ENCODE results near the gene DPEP2NB. TPM values are rescaled to one million over a fixed set of nuclear protein-coding genes. Genes with fewer than 3 reads are reported as not detected.
"Not testable (repeated sequence)": the region's sequence is repeated elsewhere in the genome, so short reads cannot be mapped to it uniquely, and the experiment has no call there.

Gene DPEP2NB
- polyA plus RNA-seq, 1 donor = not detected

DNA sequence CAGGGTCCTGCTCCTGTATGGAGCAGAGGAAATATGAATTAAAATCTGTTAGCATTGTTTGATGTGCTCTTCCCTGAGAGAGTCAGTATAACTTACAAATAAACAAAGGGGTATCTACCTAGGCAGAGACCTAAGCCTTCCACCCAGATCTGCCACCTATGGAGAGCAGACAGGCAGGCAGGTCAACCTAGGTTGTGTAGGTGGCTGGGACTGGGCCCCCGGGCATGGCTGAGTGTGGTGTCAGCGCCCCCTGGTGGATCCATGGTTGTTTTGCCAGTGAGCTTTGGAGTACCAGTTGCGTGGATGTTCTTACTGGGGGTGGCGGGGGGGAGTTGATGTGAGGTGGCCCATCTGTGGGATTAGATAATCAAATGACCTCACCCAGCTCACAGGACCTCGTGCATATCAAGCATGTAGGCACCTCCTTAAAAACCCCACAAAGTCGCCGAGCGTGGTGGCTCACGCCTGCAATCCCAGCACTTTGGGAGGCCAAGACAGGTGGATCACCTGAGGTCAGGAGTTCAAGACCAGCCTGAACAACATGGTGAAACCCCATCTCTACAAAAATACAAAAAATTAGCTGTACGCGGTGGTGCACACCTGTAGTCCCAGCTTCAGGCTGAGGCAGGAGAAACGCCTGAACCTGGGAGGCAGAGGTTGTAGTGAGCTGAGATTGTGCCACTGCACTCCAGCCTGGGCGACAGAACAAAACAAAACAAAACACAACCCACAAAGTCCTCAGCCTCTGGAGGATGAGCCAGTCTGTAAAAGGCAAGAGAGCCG, 25.0 kb upstream of the DPEP2NB start:
- no peak overlapping the region for H3K4me3 ChIP-seq (ENCODE audit: low read length)
- H3K27me3 ChIP-seq (ENCODE audit: control insufficient read depth, insufficient read depth, low read length) = no peaks in the 10 kb centered on the region
- H3K4me1 ChIP-seq (ENCODE audit: control insufficient read depth, insufficient read depth, low read length) = no peaks in the 10 kb centered on the region
- no peak overlapping the region for H3K27ac ChIP-seq (ENCODE audit: low read length)
- WGBS (ENCODE audit: insufficient coverage, low lambda C conversion rate) = no CpG with 5 or more reads among the region's 14 CpGs
- DNase-seq = peak; percentile 54 to 67
- H3K36me3 ChIP-seq (ENCODE audit: control insufficient read depth, insufficient read depth, low read length) = peaks cover 10% of the 10 kb centered on the region
- H3K9me3 ChIP-seq (ENCODE audit: control insufficient read depth, low read depth, low read length) = no peaks in the 10 kb centered on the region

DNA sequence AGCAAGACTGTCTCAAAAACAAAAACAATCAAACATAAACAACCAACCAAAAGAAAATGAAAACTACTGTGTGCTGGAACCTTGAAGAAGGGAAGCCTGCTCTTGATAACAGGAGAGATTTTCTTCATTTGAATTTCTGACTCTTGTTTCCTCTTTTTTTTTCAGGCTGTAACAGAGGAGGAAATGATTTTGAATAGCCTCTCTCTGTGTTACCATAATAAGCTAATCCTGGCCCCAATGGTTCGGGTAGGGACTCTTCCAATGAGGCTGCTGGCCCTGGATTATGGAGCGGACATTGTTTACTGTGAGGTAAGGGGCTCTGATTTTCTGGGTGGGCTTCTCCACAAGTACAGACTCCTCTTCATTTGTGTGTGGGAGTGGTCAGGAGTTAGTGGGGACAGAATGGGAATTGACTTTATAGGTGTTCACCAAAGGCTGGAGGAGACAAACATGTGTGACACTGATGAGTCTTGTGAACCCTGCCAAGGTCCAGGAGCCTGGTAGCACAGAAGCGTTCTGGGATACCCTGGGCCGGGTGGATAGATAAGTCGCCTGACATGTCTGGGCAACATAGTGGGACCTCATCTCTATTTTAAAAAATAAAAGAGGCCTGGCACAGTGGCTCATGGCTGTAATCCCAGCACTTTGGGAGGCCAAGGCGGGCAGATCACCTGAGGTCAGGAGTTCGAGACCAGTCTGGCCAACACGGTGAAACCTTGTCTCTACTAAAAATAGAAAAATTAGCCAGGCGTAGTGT, 22.3 kb upstream of the DPEP2NB start:
- DNase-seq = no peak
- H3K27me3 ChIP-seq (ENCODE audit: control insufficient read depth, insufficient read depth, low read length) = no peaks in the 10 kb centered on the region
- no peak overlapping the region for H3K27ac ChIP-seq (ENCODE audit: low read length)
- H3K4me1 ChIP-seq (ENCODE audit: control insufficient read depth, insufficient read depth, low read length) = no peaks in the 10 kb centered on the region
- H3K9me3 ChIP-seq (ENCODE audit: control insufficient read depth, low read depth, low read length) = no peaks in the 10 kb centered on the region
- no peak overlapping the region for H3K4me3 ChIP-seq (ENCODE audit: low read length)
- H3K36me3 ChIP-seq (ENCODE audit: control insufficient read depth, insufficient read depth, low read length) = peaks cover 7% of the 10 kb centered on the region
- no CpG with 5 or more reads among the region's 9 CpGs for WGBS (ENCODE audit: insufficient coverage, low lambda C conversion rate)

DNA sequence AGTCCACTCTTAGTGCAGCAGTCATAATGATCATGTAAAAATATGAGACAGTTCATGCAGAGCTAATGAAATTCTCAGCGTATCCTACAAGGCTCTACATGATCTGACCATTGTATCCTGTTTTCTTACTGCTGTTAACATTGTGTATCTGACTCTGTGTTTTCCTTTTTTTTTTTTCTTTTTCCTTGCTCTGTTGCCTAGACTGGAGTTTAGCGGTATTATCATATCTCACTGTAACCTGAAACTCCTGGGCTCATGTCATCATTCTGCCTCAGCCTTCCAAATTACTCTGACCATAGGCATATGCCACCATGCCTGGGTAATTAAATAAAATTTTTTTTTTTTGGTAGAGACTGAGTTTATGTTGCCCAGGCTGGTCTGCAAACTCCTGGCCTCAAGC, 19.5 kb upstream of the DPEP2NB start:
- H3K36me3 ChIP-seq (ENCODE audit: control insufficient read depth, insufficient read depth, low read length) = peaks cover 10% of the 10 kb centered on the region
- DNase-seq = no peak
- 75% methylated on average over 2 of the region's 2 CpGs for WGBS (ENCODE audit: insufficient coverage, low lambda C conversion rate)

DNA sequence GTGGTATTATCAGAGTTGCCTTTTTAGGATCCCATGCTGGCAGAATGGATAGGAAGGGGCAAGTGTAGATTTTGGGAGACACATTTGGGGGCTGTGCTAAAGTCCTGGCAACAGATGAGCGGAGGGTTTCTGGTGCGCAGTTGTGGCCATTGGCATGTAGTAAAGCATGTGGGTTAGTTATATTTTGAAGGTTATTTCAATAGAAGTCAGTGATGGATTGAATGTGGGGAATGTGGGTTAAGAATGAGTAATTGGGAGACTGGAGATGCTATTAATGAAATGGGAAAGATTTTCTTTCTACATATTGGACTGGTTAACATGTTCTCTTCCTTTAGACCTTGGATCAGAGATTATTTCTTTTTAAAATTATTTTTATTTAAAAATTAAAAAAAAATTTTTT, 17.4 kb upstream of the DPEP2NB start:
- Histone ChIP-seq H3K36me3 (ENCODE audit: control insufficient read depth, insufficient read depth, low read length) (peaks cover 13% of the 10 kb centered on the region), H3K4me1 (ENCODE audit: control insufficient read depth, insufficient read depth, low read length) (no peaks in the 10 kb centered on the region), H3K27me3 (ENCODE audit: control insufficient read depth, insufficient read depth, low read length) (no peaks in the 10 kb centered on the region), H3K27ac (ENCODE audit: low read length) (no peak overlapping the region), H3K4me3 (ENCODE audit: low read length) (no peak overlapping the region), H3K9me3 (ENCODE audit: control insufficient read depth, low read depth, low read length) (no peaks in the 10 kb centered on the region)
- no peak for DNase-seq
- no CpG with 5 or more reads among the region's 2 CpGs for WGBS (ENCODE audit: insufficient coverage, low lambda C conversion rate)

More for the DNA sequence above, 19.5 kb upstream of the DPEP2NB start:
- no peaks in the 10 kb centered on the region for H3K9me3 ChIP-seq (ENCODE audit: control insufficient read depth, low read depth, low read length)
- H3K27me3 ChIP-seq (ENCODE audit: control insufficient read depth, insufficient read depth, low read length) = no peaks in the 10 kb centered on the region
- H3K4me1 ChIP-seq (ENCODE audit: control insufficient read depth, insufficient read depth, low read length) = no peaks in the 10 kb centered on the region
- H3K4me3 ChIP-seq (ENCODE audit: low read length) = no peak overlapping the region
- no peak overlapping the region for H3K27ac ChIP-seq (ENCODE audit: low read length)

DNA sequence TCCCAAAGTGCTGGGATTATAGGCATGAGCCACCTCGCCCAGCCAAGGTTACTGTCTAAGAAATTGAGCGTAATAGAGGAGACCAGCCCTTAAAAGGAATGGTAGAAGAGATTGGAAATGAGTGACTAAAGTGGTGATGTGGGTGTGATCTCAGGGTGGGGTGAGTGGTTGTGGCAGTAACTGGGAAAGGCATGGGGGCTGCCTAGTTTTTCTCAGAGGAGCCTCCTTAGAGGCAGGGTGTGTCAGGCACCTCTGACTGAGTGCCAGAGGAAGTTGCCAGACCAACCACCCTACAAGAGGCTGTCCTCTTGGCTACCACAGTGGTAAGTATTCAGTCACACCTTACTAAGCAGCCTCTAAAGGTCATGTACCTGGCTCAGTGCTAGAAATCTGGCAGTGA, 16.2 kb upstream of the DPEP2NB start:
- no peaks in the 10 kb centered on the region for H3K27me3 ChIP-seq (ENCODE audit: control insufficient read depth, insufficient read depth, low read length)
- no peak overlapping the region for H3K27ac ChIP-seq (ENCODE audit: low read length)
- H3K4me1 ChIP-seq (ENCODE audit: control insufficient read depth, insufficient read depth, low read length) = no peaks in the 10 kb centered on the region
- no peak overlapping the region for H3K4me3 ChIP-seq (ENCODE audit: low read length)
- H3K36me3 ChIP-seq (ENCODE audit: control insufficient read depth, insufficient read depth, low read length) = peaks cover 13% of the 10 kb centered on the region
- WGBS (ENCODE audit: insufficient coverage, low lambda C conversion rate) = 80% methylated on average over 1 of the region's 2 CpGs
- H3K9me3 ChIP-seq (ENCODE audit: control insufficient read depth, low read depth, low read length) = no peaks in the 10 kb centered on the region
- no peak for DNase-seq

DNA sequence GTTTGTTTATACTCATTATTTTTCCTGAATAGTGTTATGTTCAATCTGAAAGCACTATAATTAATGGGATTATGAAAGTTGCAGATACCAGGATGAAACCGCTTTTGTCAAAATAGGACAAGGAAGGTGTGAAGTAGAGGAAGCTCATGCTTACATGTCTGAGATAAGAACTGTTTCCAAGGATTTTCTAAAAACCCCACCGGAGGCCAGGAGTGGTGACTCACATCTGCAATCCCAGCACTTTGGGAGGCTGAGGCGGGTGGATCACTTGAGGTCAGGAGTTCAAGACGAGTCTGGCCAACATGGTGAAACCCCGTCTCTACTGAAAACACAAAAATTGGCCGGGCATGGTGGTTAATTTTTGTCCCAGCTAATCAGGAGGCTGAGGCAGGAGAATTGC, 14.4 kb upstream of the DPEP2NB start:
- no CpG with 5 or more reads among the region's 6 CpGs for WGBS (ENCODE audit: insufficient coverage, low lambda C conversion rate)
- H3K4me1 ChIP-seq (ENCODE audit: control insufficient read depth, insufficient read depth, low read length); H3K27ac ChIP-seq (ENCODE audit: low read length); H3K4me3 ChIP-seq (ENCODE audit: low read length); DNase-seq; H3K9me3 ChIP-seq (ENCODE audit: control insufficient read depth, low read depth, low read length); H3K27me3 ChIP-seq (ENCODE audit: control insufficient read depth, insufficient read depth, low read length): not testable (repeated sequence)
- H3K36me3 ChIP-seq (ENCODE audit: control insufficient read depth, insufficient read depth, low read length) = peaks cover 13% of the 10 kb centered on the region

DNA sequence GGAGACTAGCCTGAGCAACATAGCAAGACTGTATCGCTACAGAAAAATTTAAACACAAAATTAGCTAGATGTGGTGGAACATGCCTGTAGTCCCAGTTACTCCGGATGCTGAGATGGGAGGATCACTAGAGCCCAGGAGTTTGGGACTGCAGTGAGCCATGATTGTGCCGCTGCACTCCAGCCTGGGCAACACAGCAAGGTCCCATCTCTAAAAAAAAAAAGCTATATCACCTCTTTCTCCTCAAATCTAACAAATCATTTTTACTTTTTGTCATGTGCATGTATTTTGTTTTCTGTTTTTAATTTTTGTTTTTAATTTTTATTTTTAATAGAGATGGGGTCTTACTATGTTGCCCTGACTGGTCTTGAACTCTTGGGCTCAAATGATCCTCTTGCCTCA, 13.3 kb upstream of the DPEP2NB start:
- no peaks in the 10 kb centered on the region for H3K9me3 ChIP-seq (ENCODE audit: control insufficient read depth, low read depth, low read length)
- H3K4me1 ChIP-seq (ENCODE audit: control insufficient read depth, insufficient read depth, low read length) = peaks cover 2% of the 10 kb centered on the region
- no CpG with 5 or more reads among the region's 3 CpGs for WGBS (ENCODE audit: insufficient coverage, low lambda C conversion rate)
- H3K27me3 ChIP-seq (ENCODE audit: control insufficient read depth, insufficient read depth, low read length) = no peaks in the 10 kb centered on the region
- no peak overlapping the region for H3K27ac ChIP-seq (ENCODE audit: low read length)
- peaks cover 13% of the 10 kb centered on the region for H3K36me3 ChIP-seq (ENCODE audit: control insufficient read depth, insufficient read depth, low read length)
- no peak overlapping the region for H3K4me3 ChIP-seq (ENCODE audit: low read length)
- DNase-seq = no peak

DNA sequence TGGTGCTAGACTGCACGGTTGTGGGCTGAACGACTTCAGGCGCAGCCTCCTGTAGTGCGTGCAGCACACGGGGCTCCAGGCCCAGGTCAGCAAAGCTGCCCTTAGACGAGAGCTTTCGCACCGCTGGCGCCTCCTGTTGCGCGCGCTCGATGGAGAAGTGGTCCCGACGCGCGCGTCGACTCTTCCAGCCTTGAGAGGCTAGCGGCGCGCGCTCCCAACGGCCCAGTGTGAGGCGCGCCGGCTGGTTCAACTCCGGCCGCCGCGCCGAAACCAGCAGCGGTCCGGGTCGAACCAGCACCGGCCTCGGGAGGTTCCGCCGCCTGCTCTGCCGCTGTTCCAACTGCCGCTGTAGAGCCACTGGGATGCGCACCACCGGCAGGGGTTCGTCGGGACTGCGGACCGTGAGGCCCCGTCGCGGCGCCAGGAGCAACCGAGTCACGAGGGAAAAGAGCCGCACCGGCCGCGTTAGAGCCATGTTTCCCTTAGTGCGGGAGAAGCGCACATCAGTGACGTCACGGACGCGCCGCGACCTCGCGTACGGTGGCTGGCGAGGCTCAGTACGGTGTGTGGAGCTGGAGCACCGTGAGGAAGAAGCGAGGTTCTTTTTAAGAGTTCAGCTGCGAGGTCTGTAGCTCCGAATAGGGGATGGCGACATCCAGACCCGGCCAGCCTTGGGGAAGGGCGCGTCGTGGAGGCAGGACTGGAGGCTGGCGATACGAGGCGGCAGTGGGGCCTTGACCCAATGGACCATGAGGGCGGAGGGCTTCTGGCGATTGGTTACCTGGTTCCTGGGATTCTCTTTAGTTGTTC, 7.2 kb upstream of the DPEP2NB start, which contains the start of the genes DDX28 and DUS2:
DDX28 (minus strand) TSS at position 505 of the 810 bp plus-strand sequence; CDS start at position 475, 30 bp downstream.
DUS2 (plus strand) TSS at position 557 of the 810 bp plus-strand sequence. CDS start 14,740 bp downstream, outside the sequence.
- H3K27me3 ChIP-seq (ENCODE audit: control insufficient read depth, insufficient read depth, low read length) = no peaks in the 10 kb centered on the region
- peak within 1 kb of the TSS; percentile 76 for H3K27ac ChIP-seq (ENCODE audit: low read length)
- peak; percentile 92 to 96 for DNase-seq
- H3K4me3 ChIP-seq (ENCODE audit: low read length) = peak within 1 kb of the TSS; percentile 82
- WGBS (ENCODE audit: insufficient coverage, low lambda C conversion rate) = no CpG with 5 or more reads among the region's 84 CpGs
- H3K4me1 ChIP-seq (ENCODE audit: control insufficient read depth, insufficient read depth, low read length) = peaks cover 12% of the 10 kb centered on the region
- no peaks in the 10 kb centered on the region for H3K9me3 ChIP-seq (ENCODE audit: control insufficient read depth, low read depth, low read length)
- H3K36me3 ChIP-seq (ENCODE audit: control insufficient read depth, insufficient read depth, low read length) = peaks cover 11% of the 10 kb centered on the region

DNA sequence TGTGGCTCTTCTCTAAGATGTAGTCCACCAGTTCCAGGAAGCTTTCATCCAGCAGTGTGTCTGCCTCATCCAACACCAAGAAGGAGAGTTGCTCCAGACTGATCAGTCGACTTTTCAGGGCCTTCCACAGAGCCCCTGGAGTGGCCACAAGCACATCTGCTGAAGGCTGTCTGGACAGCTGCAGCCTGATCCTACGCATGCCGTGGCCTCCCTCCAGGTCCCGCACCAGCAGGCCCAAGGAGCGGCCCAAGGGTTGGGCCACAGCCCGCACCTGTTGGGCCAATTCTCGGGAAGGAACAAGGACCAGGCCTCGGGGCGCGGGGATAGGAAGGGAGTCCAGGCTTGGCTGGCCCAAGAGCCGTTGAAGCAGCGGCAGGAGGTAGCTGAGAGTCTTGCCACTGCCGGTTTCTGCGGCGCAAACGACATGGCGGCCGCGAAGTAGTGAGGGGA, 6.6 kb upstream of the DPEP2NB start:
- DNase-seq = no peak
- H3K36me3 ChIP-seq (ENCODE audit: control insufficient read depth, insufficient read depth, low read length) = peaks cover 9% of the 10 kb centered on the region
- peak overlapping the region; percentile 82 for H3K4me3 ChIP-seq (ENCODE audit: low read length)
- WGBS (ENCODE audit: insufficient coverage, low lambda C conversion rate) = no CpG with 5 or more reads among the region's 19 CpGs
- H3K27me3 ChIP-seq (ENCODE audit: control insufficient read depth, insufficient read depth, low read length) = no peaks in the 10 kb centered on the region
- H3K27ac ChIP-seq (ENCODE audit: low read length) = peak overlapping the region; percentile 76
- H3K9me3 ChIP-seq (ENCODE audit: control insufficient read depth, low read depth, low read length) = no peaks in the 10 kb centered on the region
- H3K4me1 ChIP-seq (ENCODE audit: control insufficient read depth, insufficient read depth, low read length) = peaks cover 12% of the 10 kb centered on the region

DNA sequence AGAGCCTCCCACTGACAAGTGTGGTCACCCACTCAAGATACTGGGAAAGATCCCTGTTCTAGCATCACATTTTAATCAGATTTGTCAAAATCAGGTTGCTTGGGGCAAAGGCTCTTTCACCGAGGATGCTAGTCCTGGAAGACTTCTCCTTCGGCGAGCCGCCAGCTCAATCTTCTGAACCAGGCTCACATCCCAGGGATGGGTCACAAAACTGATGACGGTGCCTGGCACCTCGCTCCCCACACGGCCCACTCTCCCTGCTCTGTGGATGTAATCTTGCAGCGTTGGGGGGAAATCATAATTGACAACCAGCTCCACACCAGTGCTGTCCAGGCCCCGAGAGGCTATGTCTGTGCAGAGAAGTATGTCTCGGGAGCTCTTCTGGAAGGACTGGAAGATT, 5.8 kb upstream of the DPEP2NB start:
- no peak for DNase-seq
- H3K4me3 ChIP-seq (ENCODE audit: low read length) = peak overlapping the region; percentile 82
- H3K9me3 ChIP-seq (ENCODE audit: control insufficient read depth, low read depth, low read length) = no peaks in the 10 kb centered on the region
- H3K4me1 ChIP-seq (ENCODE audit: control insufficient read depth, insufficient read depth, low read length) = peaks cover 12% of the 10 kb centered on the region
- no peak overlapping the region for H3K27ac ChIP-seq (ENCODE audit: low read length)
- peaks cover 9% of the 10 kb centered on the region for H3K36me3 ChIP-seq (ENCODE audit: control insufficient read depth, insufficient read depth, low read length)
- WGBS (ENCODE audit: insufficient coverage, low lambda C conversion rate) = no CpG with 5 or more reads among the region's 10 CpGs
- no peaks in the 10 kb centered on the region for H3K27me3 ChIP-seq (ENCODE audit: control insufficient read depth, insufficient read depth, low read length)
